T-helper 1 cell treated with Interleukin-12 subunit alpha and Interleukin-12 subunit beta and Interleukin-4 antibody, amounts not matched to agents 30 μg/mL and 1 μg/mL, for 36 hours (primary cell): Measurements from ENCODE around the gene SYT7.

Source experiments
- H3K27ac Mint-ChIP-seq: one replicate; pipeline ENCODE4 v1.8.0; 2021; ENCODE audit warnings: mild to moderate bottlenecking, mixed read lengths
- H3K27me3 Mint-ChIP-seq: one replicate; pipeline ENCODE4 v1.8.0; 2021; ENCODE audit warnings: low read depth, mixed read lengths
- H3K36me3 Mint-ChIP-seq: one replicate; pipeline ENCODE4 v1.8.0; 2021; ENCODE audit warnings: low read depth, mixed read lengths
- H3K4me1 Mint-ChIP-seq: one replicate; pipeline ENCODE4 v1.8.0; 2021; ENCODE audit warnings: low read depth, mixed read lengths
- H3K4me3 Mint-ChIP-seq: one replicate; pipeline ENCODE4 v1.8.0; 2021; ENCODE audit warnings: mild to moderate bottlenecking, moderate library complexity, mixed read lengths
- H3K9me3 Mint-ChIP-seq: one replicate; pipeline ENCODE4 v1.8.0; 2021; ENCODE audit warnings: mixed read lengths

The SYT7 gene

GRCh38 chr11:61613870-61614269, 33.0 kb upstream of the SYT7 start:
- Mint-ChIP-seq H3K27ac (no peak overlapping the region), H3K27me3 (peaks cover 6% of the 10 kb centered on the region), H3K36me3 (no peaks in the 10 kb centered on the region), H3K4me1 (no peaks in the 10 kb centered on the region), H3K9me3 (no peaks in the 10 kb centered on the region), H3K4me3 (no peak overlapping the region)

GRCh38 chr11:61613051-61613450, 32.2 kb upstream of the SYT7 start:
- no peaks in the 10 kb centered on the region for H3K9me3 Mint-ChIP-seq
- no peaks in the 10 kb centered on the region for H3K4me1 Mint-ChIP-seq
- H3K27me3 Mint-ChIP-seq = peaks cover 6% of the 10 kb centered on the region
- H3K36me3 Mint-ChIP-seq = no peaks in the 10 kb centered on the region
- no peak overlapping the region for H3K27ac Mint-ChIP-seq
- H3K4me3 Mint-ChIP-seq = no peak overlapping the region

DNA sequence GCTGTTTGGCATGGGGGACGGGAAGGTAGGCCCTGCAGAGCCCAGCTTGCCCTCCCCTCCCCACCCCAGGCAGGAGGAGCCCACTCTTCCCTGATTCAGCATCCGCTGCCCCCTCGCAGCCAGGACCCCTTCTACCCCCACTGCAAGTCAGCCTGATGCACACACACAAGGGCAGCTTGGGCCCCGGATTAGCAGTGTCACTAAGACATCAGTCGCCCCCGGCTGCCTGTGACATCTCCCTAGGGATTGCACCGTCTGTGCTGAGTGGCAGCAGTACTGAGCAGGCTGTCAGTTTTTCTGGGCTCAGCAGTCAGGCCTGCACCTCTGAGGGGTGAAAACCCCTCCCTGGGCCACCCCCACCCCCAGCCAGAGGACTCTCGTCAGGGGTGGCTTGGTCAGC, 30.4 kb upstream of the SYT7 start:
- Mint-ChIP-seq H3K4me1 (no peaks in the 10 kb centered on the region), H3K27ac (no peak overlapping the region), H3K9me3 (no peaks in the 10 kb centered on the region), H3K36me3 (no peaks in the 10 kb centered on the region), H3K4me3 (no peak overlapping the region), H3K27me3 (peaks cover 6% of the 10 kb centered on the region)

GRCh38 chr11:61610905-61611304, 30.0 kb upstream of the SYT7 start:
- no peaks in the 10 kb centered on the region for H3K9me3 Mint-ChIP-seq
- H3K36me3 Mint-ChIP-seq = no peaks in the 10 kb centered on the region
- H3K4me1 Mint-ChIP-seq = no peaks in the 10 kb centered on the region
- H3K4me3 Mint-ChIP-seq = no peak overlapping the region
- peaks cover 6% of the 10 kb centered on the region for H3K27me3 Mint-ChIP-seq
- no peak overlapping the region for H3K27ac Mint-ChIP-seq

DNA sequence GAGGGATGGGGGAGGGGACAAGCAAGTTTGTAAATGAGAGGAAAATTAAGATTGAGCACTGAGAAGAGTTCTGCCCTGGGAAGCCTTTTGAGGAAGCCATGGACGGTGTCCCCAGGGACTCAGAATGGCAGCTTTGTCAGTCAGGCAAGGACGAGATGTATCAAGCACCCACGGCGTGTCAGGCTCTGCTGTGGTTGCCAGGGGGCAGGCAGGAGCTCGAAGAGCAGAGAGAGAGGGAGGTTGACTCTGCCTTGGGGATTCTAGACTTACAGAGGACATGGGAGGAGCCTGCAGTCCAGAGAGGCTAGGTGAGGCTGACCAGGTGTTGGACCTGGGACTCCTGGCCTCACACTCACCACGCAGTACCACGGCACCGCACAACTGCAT, 29.1 kb upstream of the SYT7 start:
- Mint-ChIP-seq H3K4me1 (no peaks in the 10 kb centered on the region), H3K4me3 (no peak overlapping the region), H3K27me3 (peaks cover 6% of the 10 kb centered on the region), H3K36me3 (no peaks in the 10 kb centered on the region), H3K27ac (no peak overlapping the region), H3K9me3 (no peaks in the 10 kb centered on the region)

DNA sequence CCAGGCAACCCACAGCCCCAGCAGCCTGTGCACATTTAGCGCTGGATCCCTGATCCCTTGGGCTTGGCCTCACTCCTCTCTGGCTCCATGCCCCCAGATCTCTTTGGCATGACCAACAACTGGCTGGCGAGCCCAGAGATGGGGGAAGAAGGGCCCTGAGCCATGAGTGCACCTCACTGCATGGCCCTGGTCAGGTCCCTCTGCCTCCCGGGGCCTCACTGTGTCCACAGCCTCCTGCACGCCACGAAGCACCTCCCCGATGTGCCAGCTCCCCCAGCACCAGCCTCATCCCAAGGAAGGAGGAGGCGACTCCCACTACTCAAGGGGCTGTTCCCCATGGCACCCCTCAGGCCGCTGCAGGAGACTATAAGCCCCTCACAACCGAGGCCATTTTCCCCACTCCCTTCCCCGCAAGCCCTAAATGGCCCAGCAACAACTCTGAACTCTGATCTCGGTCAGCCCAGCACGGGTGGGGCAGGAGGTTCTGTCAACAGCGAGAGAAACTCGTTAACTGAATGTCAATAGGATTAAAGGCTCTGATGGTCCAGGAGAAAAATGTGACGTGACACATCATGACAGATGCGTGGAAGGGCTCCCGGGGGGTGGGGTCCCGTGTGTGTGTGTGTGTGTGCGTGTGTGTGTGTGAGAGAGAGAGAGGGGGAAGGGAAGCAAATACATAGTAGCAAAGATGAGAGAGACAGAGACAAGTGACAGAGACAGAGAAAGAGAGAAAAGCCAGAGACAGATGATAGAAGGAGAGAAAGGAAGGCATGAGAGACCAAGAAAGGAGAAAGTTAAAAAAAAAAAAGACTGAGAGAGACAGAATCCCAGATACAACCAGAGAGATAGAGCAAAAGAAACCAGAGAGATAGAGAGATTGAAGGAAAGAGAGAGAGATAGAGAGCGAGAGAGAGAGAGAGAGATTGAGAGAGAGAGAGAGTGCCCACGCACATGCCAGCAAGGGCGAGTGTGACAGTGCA, 28.4 kb upstream of the SYT7 start:
- no peak overlapping the region for H3K4me3 Mint-ChIP-seq
- peaks cover 6% of the 10 kb centered on the region for H3K27me3 Mint-ChIP-seq

DNA sequence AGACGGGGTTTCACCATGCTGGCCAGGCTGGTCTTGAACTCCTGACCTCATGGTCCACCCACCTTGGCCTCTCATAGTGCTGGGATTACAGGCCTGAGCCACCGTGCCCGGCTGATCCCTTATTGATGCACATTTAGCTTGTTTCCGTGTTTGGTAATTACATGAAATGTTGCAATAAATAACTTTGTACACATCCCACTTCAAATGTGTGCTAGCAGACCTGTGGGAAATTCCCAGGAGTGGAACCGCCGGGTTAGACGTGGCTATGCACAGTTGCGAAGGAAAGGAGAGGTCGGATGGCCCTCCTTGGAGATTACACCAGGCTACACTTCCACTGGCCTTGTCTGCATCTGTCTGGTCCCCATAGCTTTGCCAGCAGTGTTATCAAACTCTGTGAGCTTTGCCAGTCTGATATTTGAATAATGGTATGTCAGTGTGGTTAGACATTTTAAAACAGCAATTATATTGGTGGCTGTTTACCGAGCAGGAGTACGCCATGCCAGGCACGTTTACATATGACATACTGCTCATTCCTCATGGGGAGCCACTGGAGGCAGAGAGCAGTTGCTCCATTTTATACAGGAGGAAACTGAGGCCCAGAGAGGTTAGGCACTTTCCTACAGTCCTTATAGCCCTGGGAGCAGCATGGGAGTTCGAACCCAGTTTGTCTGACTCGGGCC, 27.2 kb upstream of the SYT7 start:
- Mint-ChIP-seq H3K9me3 (no peaks in the 10 kb centered on the region), H3K27me3 (peaks cover 6% of the 10 kb centered on the region), H3K27ac (no peak overlapping the region), H3K4me1 (no peaks in the 10 kb centered on the region), H3K4me3 (no peak overlapping the region), H3K36me3 (no peaks in the 10 kb centered on the region)

More for the DNA sequence above, 28.4 kb upstream of the SYT7 start:
- Mint-ChIP-seq H3K36me3 (no peaks in the 10 kb centered on the region), H3K4me1 (no peaks in the 10 kb centered on the region), H3K9me3 (no peaks in the 10 kb centered on the region), H3K27ac (no peak overlapping the region)

DNA sequence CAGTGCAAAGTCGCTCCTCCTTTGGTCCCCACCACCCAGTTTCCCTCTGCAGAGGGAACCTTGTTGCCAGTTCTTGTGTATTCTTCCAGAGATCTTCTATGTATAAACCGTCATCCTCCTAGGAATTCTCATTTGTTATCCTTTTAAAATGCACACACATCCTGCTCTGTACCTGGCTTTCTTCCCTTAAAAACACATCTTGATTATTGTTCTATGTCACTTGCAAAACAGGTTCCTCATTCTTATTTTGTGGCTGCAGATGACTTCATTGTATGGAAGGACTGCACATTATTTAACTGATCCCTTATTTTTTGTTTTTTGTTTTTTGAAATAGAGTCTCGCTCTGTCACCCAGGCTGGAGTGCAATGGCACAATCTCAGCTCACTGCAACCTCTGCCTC, 26.6 kb upstream of the SYT7 start:
- H3K27ac Mint-ChIP-seq = no peak overlapping the region
- H3K27me3 Mint-ChIP-seq = peaks cover 6% of the 10 kb centered on the region
- no peaks in the 10 kb centered on the region for H3K9me3 Mint-ChIP-seq
- no peaks in the 10 kb centered on the region for H3K4me1 Mint-ChIP-seq
- H3K36me3 Mint-ChIP-seq = no peaks in the 10 kb centered on the region
- H3K4me3 Mint-ChIP-seq = no peak overlapping the region

GRCh38 chr11:61603667-61604066, 22.8 kb upstream of the SYT7 start:
- Mint-ChIP-seq H3K4me3 (no peak overlapping the region), H3K9me3 (no peaks in the 10 kb centered on the region), H3K27ac (no peak overlapping the region), H3K36me3 (no peaks in the 10 kb centered on the region), H3K4me1 (no peaks in the 10 kb centered on the region), H3K27me3 (no peaks in the 10 kb centered on the region)

DNA sequence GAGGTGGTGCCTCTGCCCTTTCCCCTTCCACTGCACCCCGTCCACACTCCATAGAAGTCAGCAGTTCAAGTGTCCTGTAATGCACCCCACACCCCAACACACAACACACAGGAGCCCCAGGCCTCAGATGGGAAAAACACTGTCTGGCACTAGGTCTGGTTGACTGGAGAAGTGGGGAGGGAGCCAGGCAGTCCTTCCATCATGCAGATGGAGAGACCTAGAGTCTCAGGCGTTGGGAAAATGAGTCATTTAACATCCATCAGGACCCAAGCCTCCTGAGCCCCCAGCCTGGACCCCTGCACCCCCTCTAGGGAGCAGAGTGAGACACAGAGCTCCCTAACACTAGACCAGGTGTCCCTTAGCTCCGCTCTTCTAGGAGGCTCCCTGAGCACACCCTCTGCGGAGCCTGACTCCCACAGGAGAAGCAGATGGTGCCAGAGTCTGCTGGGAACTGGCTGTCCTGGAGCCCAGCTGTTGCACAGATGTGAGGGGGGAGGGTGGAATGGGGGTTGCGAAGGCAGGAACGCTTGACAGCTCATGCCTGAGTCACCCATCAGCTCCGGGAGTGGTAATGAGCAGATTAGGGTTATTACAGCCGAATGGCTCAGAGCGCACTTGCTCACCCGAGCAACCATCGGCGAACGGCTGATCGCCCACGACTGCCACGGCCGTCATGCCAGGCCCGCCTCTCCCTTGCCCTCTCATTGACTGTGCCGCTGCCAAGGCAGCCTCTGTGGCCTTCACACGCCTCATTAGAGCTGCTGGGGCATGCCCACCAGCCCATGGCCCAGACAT, 22.1 kb upstream of the SYT7 start:
- Mint-ChIP-seq H3K36me3 (no peaks in the 10 kb centered on the region), H3K9me3 (no peaks in the 10 kb centered on the region), H3K4me1 (no peaks in the 10 kb centered on the region), H3K4me3 (no peak overlapping the region), H3K27ac (no peak overlapping the region), H3K27me3 (no peaks in the 10 kb centered on the region)

DNA sequence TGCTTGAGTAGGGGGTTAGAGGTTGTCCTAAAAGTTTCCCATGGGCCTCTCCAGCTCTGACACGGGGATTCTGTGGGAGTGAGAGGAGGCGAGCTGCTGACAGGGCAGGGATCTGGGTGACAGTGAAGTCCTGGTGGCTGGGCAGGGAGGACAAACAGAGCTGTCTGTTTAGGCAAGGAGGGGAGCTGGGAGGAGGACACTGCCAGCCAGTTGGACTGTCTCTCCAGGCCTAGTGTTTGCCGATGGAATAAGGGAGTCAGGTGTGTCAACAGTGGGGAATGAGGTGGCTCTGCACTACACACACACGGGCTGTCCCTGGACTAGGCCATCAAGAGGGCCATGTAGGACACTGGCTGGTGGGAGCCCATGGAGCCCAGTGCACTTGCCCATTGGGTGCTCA, 20.6 kb upstream of the SYT7 start:
- Mint-ChIP-seq H3K9me3 (no peaks in the 10 kb centered on the region), H3K27ac (no peak overlapping the region), H3K4me1 (no peaks in the 10 kb centered on the region), H3K4me3 (no peak overlapping the region), H3K36me3 (no peaks in the 10 kb centered on the region), H3K27me3 (no peaks in the 10 kb centered on the region)

- Mint-ChIP-seq H3K27me3 (no peaks in the 10 kb centered on the region), H3K27ac (no peak overlapping the region), H3K9me3 (no peaks in the 10 kb centered on the region), H3K36me3 (no peaks in the 10 kb centered on the region), H3K4me3 (no peak overlapping the region), H3K4me1 (no peaks in the 10 kb centered on the region)
Measured at GRCh38 chr11:61599968-61600710, 19.3 kb upstream of the SYT7 start.

- Mint-ChIP-seq H3K4me3 (no peak overlapping the region), H3K4me1 (no peaks in the 10 kb centered on the region), H3K27ac (no peak overlapping the region), H3K9me3 (no peaks in the 10 kb centered on the region), H3K36me3 (no peaks in the 10 kb centered on the region), H3K27me3 (peaks cover 3% of the 10 kb centered on the region)
Measured at GRCh38 chr11:61598886-61599868, 18.3 kb upstream of the SYT7 start.
